Stimulated activated CD4-positive, alpha-beta T cell treated with anti-CD3 and anti-CD28 coated beads, TNF-alpha, amount 100 ng/mL, for 48 hours (primary cell): Measurements from ENCODE around the gene TMEM129.

Experiments
- DNase-seq, 3 donors: peaks; one replicate each; pipeline ENCODE4 v3.0.0-alpha.2; 2020; ENCODE audit warnings: low read depth in 3 of 3

Gene TMEM129

GRCh38 chr4:1744552-1744951 lies 23.4 kb upstream of the TMEM129 start:
- DNase-seq = no peak

- no peak for DNase-seq
These were observed 22.9 kb upstream of the TMEM129 start for GRCh38 chr4:1743975-1744374.

GRCh38 chr4:1743551-1743950 lies 22.4 kb upstream of the TMEM129 start:
- no peak for DNase-seq

- no peak for DNase-seq
These were observed 20.1 kb upstream of the TMEM129 start for GRCh38 chr4:1741208-1741607.

- DNase-seq = no peak
These were observed 19.0 kb upstream of the TMEM129 start for GRCh38 chr4:1740021-1740545.

- no peak for DNase-seq
These were observed 18.2 kb upstream of the TMEM129 start for GRCh38 chr4:1739358-1739757.

- DNase-seq = no peak
These were observed 17.3 kb upstream of the TMEM129 start for GRCh38 chr4:1738410-1738809.

GRCh38 chr4:1737666-1738065 lies 16.5 kb upstream of the TMEM129 start:
- no peak for DNase-seq

GRCh38 chr4:1736812-1737211 lies 15.7 kb upstream of the TMEM129 start:
- DNase-seq = no peak

- DNase-seq = no peak
These were observed 14.1 kb upstream of the TMEM129 start for GRCh38 chr4:1735215-1735614.

- no peak for DNase-seq
These were observed 11.8 kb upstream of the TMEM129 start for GRCh38 chr4:1732911-1733310.

GRCh38 chr4:1731180-1731579 lies 10.1 kb upstream of the TMEM129 start:
- no peak for DNase-seq

- DNase-seq = no peak
These were observed 9.5 kb upstream of the TMEM129 start for GRCh38 chr4:1730532-1731135.

GRCh38 chr4:1728061-1728980 lies 7.2 kb upstream of the TMEM129 start:
- no peak for DNase-seq

- DNase-seq = no peak
These were observed 6.3 kb upstream of the TMEM129 start for GRCh38 chr4:1727117-1728031.

- DNase-seq = peak; percentile 74 to 82 (median 74)
These were observed 5.2 kb upstream of the TMEM129 start for GRCh38 chr4:1726146-1726934.

GRCh38 chr4:1725521-1725920 lies 4.4 kb upstream of the TMEM129 start:
- no peak for DNase-seq

GRCh38 chr4:1723131-1723801 lies 2.1 kb upstream of the TMEM129 start:
- peak in 1 of 3 donors; percentile 64 for DNase-seq

- DNase-seq = no peak
These were observed 1.5 kb upstream of the TMEM129 start for GRCh38 chr4:1722551-1723118.
